ENCODE data around the gene SLC2A4RG. TPM values are rescaled to one million over a fixed set of nuclear protein-coding genes. Genes with fewer than 3 reads are reported as not detected.

The SLC2A4RG gene
- total and polyA plus RNA-seq, 8 donors: 25.8 to 67.1 (median 33.4) TPM

GRCh38 chr20:63708301-63709148, 31.1 kb upstream of the SLC2A4RG start:
- intact Hi-C loops (cut with DNase I): no loop called here
- Histone ChIP-seq H3K9me3 (no peaks in the 10 kb centered on the region), H3K4me3 (peak overlapping the region; percentile 62 to 97 (median 77)), H3K27me3 (no peaks in the 10 kb centered on the region), H3K27ac (peak overlapping the region in 3 of 4 donors; percentile 71 to 73 (median 72)), H3K36me3 (peaks cover 4 to 9% (median 5%) of the 10 kb centered on the region in 3 donors), H3K4me1 (peaks cover 0 to 16% (median 6%) of the 10 kb centered on the region in 3 donors)
- peak in 1 of 4 donors; percentile 1 for ATAC-seq
- 18 to 20% methylated on average over 57 to 67 of the region's 67 CpGs for WGBS, 2 donors
- FAIRE-seq: no peak
- TF ChIP-seq CTCF (IDR thresholded peaks at IDR 0.05): no peak
- DNase-seq: peak in 5 of 6 donors; percentile 9 to 83 (median 33)

GRCh38 chr20:63709149-63709527, 30.4 kb upstream of the SLC2A4RG start:
- intact Hi-C loops (cut with DNase I): no loop called here
- Histone ChIP-seq H3K27ac (no peak overlapping the region), H3K36me3 (peaks cover 4 to 9% (median 5%) of the 10 kb centered on the region in 3 donors), H3K4me3 (peak overlapping the region in 1 of 4 donors; percentile 97), H3K4me1 (peaks cover 0 to 16% (median 6%) of the 10 kb centered on the region in 3 donors), H3K9me3 (no peaks in the 10 kb centered on the region), H3K27me3 (no peaks in the 10 kb centered on the region)
- ATAC-seq: no peak
- FAIRE-seq: no peak
- WGBS, 2 donors: 84 to 92% methylated on average over 17 of the region's 17 CpGs
- peak in 1 of 6 donors; percentile 18 for DNase-seq
- no peak for TF ChIP-seq CTCF (IDR thresholded peaks at IDR 0.05)

- ATAC-seq: no peak
- WGBS, 2 donors: 81% methylated on average over 12 of the region's 12 CpGs
- Histone ChIP-seq H3K9me3 (no peaks in the 10 kb centered on the region), H3K4me1 (peaks cover 0 to 15% (median 6%) of the 10 kb centered on the region in 3 donors), H3K36me3 (peaks cover 2 to 5% (median 4%) of the 10 kb centered on the region in 3 donors), H3K27ac (no peak overlapping the region), H3K27me3 (no peaks in the 10 kb centered on the region), H3K4me3 (no peak overlapping the region)
- TF ChIP-seq CTCF (IDR thresholded peaks at IDR 0.05): no peak
- DNase-seq: no peak
- intact Hi-C loops (cut with DNase I): no loop called here
- FAIRE-seq: no peak
Measured at GRCh38 chr20:63711085-63711645, 28.4 kb upstream of the SLC2A4RG start.

GRCh38 chr20:63712191-63712590, 27.4 kb upstream of the SLC2A4RG start:
- H3K27ac ChIP-seq: no peak overlapping the region
- 93 to 98% methylated on average over 1 of the region's 1 CpG for WGBS, 2 donors
- DNase-seq (no peak), FAIRE-seq (no peak), ATAC-seq (no peak)
- H3K4me1 ChIP-seq: peaks cover 0 to 10% (median 0%) of the 10 kb centered on the region in 3 donors
- intact Hi-C loops (cut with DNase I): no loop called here
- H3K9me3 ChIP-seq: no peaks in the 10 kb centered on the region
- peaks cover 2 to 5% (median 4%) of the 10 kb centered on the region in 3 donors for H3K36me3 ChIP-seq
- TF ChIP-seq CTCF (IDR thresholded peaks at IDR 0.05): no peak
- no peak overlapping the region for H3K4me3 ChIP-seq
- no peaks in the 10 kb centered on the region for H3K27me3 ChIP-seq

Measured in pancreas (tissue), 10 donors.